HFFc6 (cell line): ENCODE data around the gene ZBTB48. TPM values are rescaled to one million over a fixed set of nuclear protein-coding genes. Genes with fewer than 3 reads are reported as not detected.
A peak's percentile ranks its signal among the peaks of the same experiment; 100 is the strongest.

Experiments
- DNase-seq: peaks from one replicate; pipeline ENCODE4 v3.0.0-alpha.2; 2018
- H3K27ac Mint-ChIP-seq: 2 replicates; pipeline ENCODE4 v1.8.0; 2020; ENCODE audit warnings: mild to moderate bottlenecking, mixed read lengths
- H3K27me3 Mint-ChIP-seq: 2 replicates; pipeline ENCODE4 v1.8.0; 2021; ENCODE audit warnings: mild to moderate bottlenecking, moderate library complexity, mixed read lengths; ENCODE audit not compliant: insufficient read depth
- H3K36me3 Mint-ChIP-seq: 2 replicates; pipeline ENCODE4 v1.8.0; 2021; ENCODE audit warnings: low read depth, mixed read lengths
- H3K4me1 Mint-ChIP-seq: 2 replicates; pipeline ENCODE4 v1.8.0; 2020; ENCODE audit warnings: low read depth, mixed read lengths
- H3K4me3 Mint-ChIP-seq: 2 replicates; pipeline ENCODE4 v1.8.0; 2020; ENCODE audit warnings: mild to moderate bottlenecking, moderate library complexity, mixed read lengths
- H3K9me3 Mint-ChIP-seq: 2 replicates; pipeline ENCODE4 v1.8.0; 2020; ENCODE audit warnings: mild to moderate bottlenecking, mixed read lengths
- CTCF ChIP-seq: fragments of 200-600 bp; sonication (generic); IDR thresholded peaks from 2 replicates; pipeline ENCODE4 v1.5.0; 2021; ENCODE audit warnings: antibody characterized with exemption, mild to moderate bottlenecking
- total RNA-seq, 6 experiments: library from RNA; stranded (reverse); fragmentation: NEBNext Ultra II Directional; extraction: Animal tissue kit (Norgen Biotek cat#: 25700); gene quantifications; 2 replicates in 1 of 6; 3 replicates in 5 of 6; pipeline ENCODE4 v1.2.3, GENCODE V29; 2021

ZBTB48 gene
- total RNA-seq, 6 experiments from 2014 or later: 10.0 to 15.1 (median 11.3) TPM

- H3K4me3 Mint-ChIP-seq: peak overlapping the region; percentile 97
- no peak for DNase-seq
- H3K4me1 Mint-ChIP-seq: peaks cover 28% of the 10 kb centered on the region
- TF ChIP-seq CTCF: peak; percentile 40; the same call in 1 of the 2 replicates
- no peaks in the 10 kb centered on the region for H3K9me3 Mint-ChIP-seq
- peak overlapping the region; percentile 93 for H3K27ac Mint-ChIP-seq
- peaks cover 3% of the 10 kb centered on the region for H3K27me3 Mint-ChIP-seq
- H3K36me3 Mint-ChIP-seq: no peaks in the 10 kb centered on the region; the same call in 1 of the 2 replicates
These were observed 1.0 kb downstream of the ZBTB48 start for GRCh38 chr1:6580593-6581409.

- no peak for DNase-seq
- TF ChIP-seq CTCF: no peak
- Mint-ChIP-seq H3K27ac (peak overlapping the region; percentile 49; the same call in 1 of the 2 replicates), H3K36me3 (no peaks in the 10 kb centered on the region; the same call in 1 of the 2 replicates), H3K9me3 (no peaks in the 10 kb centered on the region), H3K4me1 (peaks cover 28% of the 10 kb centered on the region), H3K4me3 (peak overlapping the region; percentile 97; the same call in 1 of the 2 replicates), H3K27me3 (peaks cover 3% of the 10 kb centered on the region)
These were observed 1.9 kb downstream of the ZBTB48 start for GRCh38 chr1:6581561-6582305.

- Mint-ChIP-seq H3K36me3 (no peaks in the 10 kb centered on the region; the same call in 1 of the 2 replicates), H3K27ac (no peak overlapping the region), H3K4me1 (peaks cover 28% of the 10 kb centered on the region), H3K9me3 (no peaks in the 10 kb centered on the region), H3K4me3 (no peak overlapping the region; the same call in 1 of the 2 replicates), H3K27me3 (peaks cover 3% of the 10 kb centered on the region)
- no peak for DNase-seq
- no peak for TF ChIP-seq CTCF
These were observed 2.6 kb downstream of the ZBTB48 start for GRCh38 chr1:6582370-6582769.

GRCh38 chr1:6584126-6585080 lies 4.6 kb downstream of the ZBTB48 start:
- Mint-ChIP-seq H3K9me3 (no peaks in the 10 kb centered on the region), H3K27me3 (peaks cover 7% of the 10 kb centered on the region), H3K27ac (no peak overlapping the region), H3K36me3 (no peaks in the 10 kb centered on the region; the same call in 1 of the 2 replicates), H3K4me3 (no peak overlapping the region), H3K4me1 (peaks cover 26% of the 10 kb centered on the region)
- DNase-seq: no peak
- peak; percentile 64 for TF ChIP-seq CTCF
